Kidney capillary endothelial cell (primary cell): ENCODE results near the gene HPD.
"Not testable (repeated sequence)": the region's sequence is repeated elsewhere in the genome, so short reads cannot be mapped to it uniquely, and the experiment has no call there.

Source experiments
- DNase-seq: peaks from one replicate; pipeline ENCODE4 v3.0.0-alpha.2; 2018; ENCODE audit warnings: low spot score

HPD gene

GRCh38 chr12:121858662-121859572 is at the start of gene HPD:
Gene HPD, minus strand, starts transcription at chr12:121858859. Its CDS starts 36 bp downstream, at chr12:121858823.
- DNase-seq: peak; percentile 10

- no peak for DNase-seq
Observed at GRCh38 chr12:121905746-121906145, 47.1 kb upstream of the HPD start.

GRCh38 chr12:121903202-121903601 is 44.5 kb upstream of the HPD start:
- no peak for DNase-seq

- DNase-seq: no peak
Observed at GRCh38 chr12:121899590-121899989, 40.9 kb upstream of the HPD start.

GRCh38 chr12:121898287-121898686 is 39.6 kb upstream of the HPD start:
- no peak for DNase-seq

GRCh38 chr12:121894633-121895032 is 36.0 kb upstream of the HPD start:
- DNase-seq: no peak

GRCh38 chr12:121893961-121894460 is 35.4 kb upstream of the HPD start:
- DNase-seq: peak; percentile 35

- no peak for DNase-seq
Observed at GRCh38 chr12:121892673-121893561, 34.3 kb upstream of the HPD start.

- DNase-seq: not testable (repeated sequence)
Observed at GRCh38 chr12:121889661-121890060, 31.0 kb upstream of the HPD start.

GRCh38 chr12:121889274-121889624 is 30.6 kb upstream of the HPD start:
- DNase-seq: no peak

GRCh38 chr12:121888478-121889273 is 30.0 kb upstream of the HPD start, which contains the start of gene PSMD9:
Gene PSMD9, plus strand, starts transcription at chr12:121888790. Its CDS starts 67 bp downstream, at chr12:121888857.
- peak; percentile 91 for DNase-seq

GRCh38 chr12:121888083-121888477 is 29.4 kb upstream of the HPD start:
- DNase-seq: no peak

GRCh38 chr12:121885129-121885528 is 26.5 kb upstream of the HPD start:
- not testable (repeated sequence) for DNase-seq

- DNase-seq: no peak
Observed at GRCh38 chr12:121883315-121883660, 24.6 kb upstream of the HPD start.

- DNase-seq: not testable (repeated sequence)
Observed at GRCh38 chr12:121876080-121876447, 17.4 kb upstream of the HPD start.

- DNase-seq: no peak
Observed at GRCh38 chr12:121875582-121875981, 16.9 kb upstream of the HPD start.

GRCh38 chr12:121874071-121874470 is 15.4 kb upstream of the HPD start:
- DNase-seq: no peak

- DNase-seq: no peak
Observed at GRCh38 chr12:121873216-121873569, 14.5 kb upstream of the HPD start.

GRCh38 chr12:121872546-121873215 is 14.0 kb upstream of the HPD start:
- DNase-seq: no peak

- no peak for DNase-seq
Observed at GRCh38 chr12:121871467-121871866, 12.8 kb upstream of the HPD start.

GRCh38 chr12:121869229-121869628 is 10.6 kb upstream of the HPD start:
- not testable (repeated sequence) for DNase-seq
